Measurements from ENCODE around the gene MRPL28.

Gene MRPL28

GRCh38 chr16:369866-370436 lies 387 bp downstream of the MRPL28 start:
- no peak for TF ChIP-seq CTCF (IDR thresholded peaks at IDR 0.05; ENCODE audit: poor library complexity, severe bottlenecking)
- H3K4me3 ChIP-seq (ENCODE audit: severe bottlenecking), result peak overlapping the region; percentile 16
- peaks cover 2% of the 10 kb centered on the region for H3K4me1 ChIP-seq (ENCODE audit: insufficient read depth, poor library complexity, severe bottlenecking)
- H3K9me3 ChIP-seq (ENCODE audit: severe bottlenecking), result no peaks in the 10 kb centered on the region
- DNase-seq (ENCODE audit: low spot score) (no peak), ATAC-seq (ENCODE audit: low read depth) (peak; percentile 45)
- H3K27ac ChIP-seq (ENCODE audit: poor library complexity, severe bottlenecking), result no peak overlapping the region
- H3K36me3 ChIP-seq (ENCODE audit: low read depth), result peaks cover 22% of the 10 kb centered on the region
- no peaks in the 10 kb centered on the region for H3K27me3 ChIP-seq (ENCODE audit: insufficient read depth, poor library complexity, severe bottlenecking)

DNA sequence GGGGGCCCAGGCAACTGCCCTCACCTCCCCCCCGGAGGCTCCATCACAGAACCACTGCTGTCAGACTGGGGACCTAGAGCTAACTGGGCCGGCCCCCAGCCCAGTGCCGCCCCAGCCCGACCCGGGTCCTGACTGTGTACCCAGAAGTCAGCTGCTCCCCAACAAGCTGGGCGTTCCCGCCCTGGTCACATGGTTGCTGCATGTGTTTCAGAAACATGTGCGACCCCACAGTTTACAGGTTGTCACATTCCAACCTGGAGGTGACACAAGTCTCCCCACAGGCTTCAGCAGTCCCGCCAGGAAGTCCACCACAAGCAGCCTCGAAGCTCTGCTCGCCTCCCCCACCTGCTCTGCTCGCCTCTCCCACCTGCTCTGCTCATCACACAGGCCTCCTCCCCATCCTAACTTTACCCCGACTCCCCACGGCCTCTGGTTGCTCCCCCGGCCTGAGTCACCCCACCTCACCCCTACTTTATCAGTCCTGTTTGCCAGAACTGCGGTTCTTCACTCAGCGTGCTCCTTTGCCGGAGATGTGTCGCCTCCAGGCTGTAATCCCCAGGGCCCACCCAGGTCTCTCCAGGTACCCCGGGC lies 968 bp downstream of the MRPL28 start:
- Histone ChIP-seq H3K9me3 (ENCODE audit: severe bottlenecking) (no peaks in the 10 kb centered on the region), H3K27me3 (ENCODE audit: insufficient read depth, poor library complexity, severe bottlenecking) (no peaks in the 10 kb centered on the region), H3K4me3 (ENCODE audit: severe bottlenecking) (peak overlapping the region; percentile 16), H3K27ac (ENCODE audit: poor library complexity, severe bottlenecking) (no peak overlapping the region), H3K36me3 (ENCODE audit: low read depth) (peaks cover 22% of the 10 kb centered on the region), H3K4me1 (ENCODE audit: insufficient read depth, poor library complexity, severe bottlenecking) (peaks cover 2% of the 10 kb centered on the region)
- DNase-seq (ENCODE audit: low spot score), result peak; percentile 64
- no peak for ATAC-seq (ENCODE audit: low read depth)
- no peak for TF ChIP-seq CTCF (IDR thresholded peaks at IDR 0.05; ENCODE audit: poor library complexity, severe bottlenecking)

GRCh38 chr16:368388-369158 lies 1.8 kb downstream of the MRPL28 start:
- H3K27me3 ChIP-seq (ENCODE audit: insufficient read depth, poor library complexity, severe bottlenecking), result no peaks in the 10 kb centered on the region
- peaks cover 22% of the 10 kb centered on the region for H3K36me3 ChIP-seq (ENCODE audit: low read depth)
- no peak overlapping the region for H3K4me3 ChIP-seq (ENCODE audit: severe bottlenecking)
- H3K27ac ChIP-seq (ENCODE audit: poor library complexity, severe bottlenecking), result no peak overlapping the region
- no peaks in the 10 kb centered on the region for H3K9me3 ChIP-seq (ENCODE audit: severe bottlenecking)
- ATAC-seq (ENCODE audit: low read depth) (no peak), DNase-seq (ENCODE audit: low spot score) (peak; percentile 57)
- TF ChIP-seq CTCF (IDR thresholded peaks at IDR 0.05; ENCODE audit: poor library complexity, severe bottlenecking), result no peak
- H3K4me1 ChIP-seq (ENCODE audit: insufficient read depth, poor library complexity, severe bottlenecking), result peaks cover 2% of the 10 kb centered on the region

- Histone ChIP-seq H3K4me3 (ENCODE audit: severe bottlenecking) (no peak overlapping the region), H3K27me3 (ENCODE audit: insufficient read depth, poor library complexity, severe bottlenecking) (no peaks in the 10 kb centered on the region), H3K36me3 (ENCODE audit: low read depth) (peaks cover 22% of the 10 kb centered on the region), H3K9me3 (ENCODE audit: severe bottlenecking) (no peaks in the 10 kb centered on the region), H3K4me1 (ENCODE audit: insufficient read depth, poor library complexity, severe bottlenecking) (peaks cover 2% of the 10 kb centered on the region), H3K27ac (ENCODE audit: poor library complexity, severe bottlenecking) (no peak overlapping the region)
- no peak for TF ChIP-seq CTCF (IDR thresholded peaks at IDR 0.05; ENCODE audit: poor library complexity, severe bottlenecking)
- DNase-seq (ENCODE audit: low spot score) (peak; percentile 62), ATAC-seq (ENCODE audit: low read depth) (no peak)
These were observed 2.9 kb downstream of the MRPL28 start for GRCh38 chr16:367333-367903.

Data from RWPE2 (cell line).